ENCODE measurements around the gene LIPG.
A peak's percentile ranks its signal among the peaks of the same experiment; 100 is the strongest.

Gene LIPG

GRCh38 chr18:49560624-49561288, 1.1 kb upstream of the LIPG start:
- no peaks in the 10 kb centered on the region for H3K9me3 ChIP-seq (ENCODE audit: control insufficient read depth in 5 of 5, low read length in 5 of 5)
- peaks cover 25 to 44% (median 38%) of the 10 kb centered on the region in 5 donors for H3K27me3 ChIP-seq (ENCODE audit: control insufficient read depth in 5 of 5, insufficient read depth in 4 of 5, low read length in 5 of 5)
- H3K36me3 ChIP-seq (ENCODE audit: control insufficient read depth in 5 of 5, insufficient read depth in 5 of 5, low read length in 5 of 5): no peaks in the 10 kb centered on the region
- H3K27ac ChIP-seq (ENCODE audit: low read depth, low read length): no peak overlapping the region
- H3K4me3 ChIP-seq (ENCODE audit: low read depth in 1 of 5, low read length in 5 of 5): peak overlapping the region; percentile 31 to 60 (median 52)
- peaks cover 2 to 26% (median 24%) of the 10 kb centered on the region in 5 donors for H3K4me1 ChIP-seq (ENCODE audit: control insufficient read depth in 5 of 5, insufficient read depth in 5 of 5, low read length in 5 of 5)
- peak overlapping the region in 1 of 5 donors; percentile 37 for H3K9ac ChIP-seq (ENCODE audit: low read length in 5 of 5)

GRCh38 chr18:49562481-49563129, 748 bp downstream of the LIPG start:
- Histone ChIP-seq H3K4me1 (ENCODE audit: control insufficient read depth in 5 of 5, insufficient read depth in 5 of 5, low read length in 5 of 5) (peaks cover 2 to 27% (median 24%) of the 10 kb centered on the region in 5 donors), H3K9ac (ENCODE audit: low read length in 5 of 5) (no peak overlapping the region), H3K4me3 (ENCODE audit: low read depth in 1 of 5, low read length in 5 of 5) (peak overlapping the region in 1 of 5 donors; percentile 52), H3K36me3 (ENCODE audit: control insufficient read depth in 5 of 5, insufficient read depth in 5 of 5, low read length in 5 of 5) (no peaks in the 10 kb centered on the region), H3K27ac (ENCODE audit: low read depth, low read length) (no peak overlapping the region), H3K27me3 (ENCODE audit: control insufficient read depth in 5 of 5, insufficient read depth in 4 of 5, low read length in 5 of 5) (peaks cover 25 to 44% (median 38%) of the 10 kb centered on the region in 5 donors), H3K9me3 (ENCODE audit: control insufficient read depth in 5 of 5, low read length in 5 of 5) (no peaks in the 10 kb centered on the region)

GRCh38 chr18:49563130-49563540, 1.3 kb downstream of the LIPG start:
- Histone ChIP-seq H3K9me3 (ENCODE audit: control insufficient read depth in 5 of 5, low read length in 5 of 5) (no peaks in the 10 kb centered on the region), H3K36me3 (ENCODE audit: control insufficient read depth in 5 of 5, insufficient read depth in 5 of 5, low read length in 5 of 5) (no peaks in the 10 kb centered on the region), H3K9ac (ENCODE audit: low read length in 5 of 5) (no peak overlapping the region), H3K27ac (ENCODE audit: low read depth, low read length) (no peak overlapping the region), H3K27me3 (ENCODE audit: control insufficient read depth in 5 of 5, insufficient read depth in 4 of 5, low read length in 5 of 5) (peaks cover 25 to 44% (median 38%) of the 10 kb centered on the region in 5 donors), H3K4me3 (ENCODE audit: low read depth in 1 of 5, low read length in 5 of 5) (no peak overlapping the region), H3K4me1 (ENCODE audit: control insufficient read depth in 5 of 5, insufficient read depth in 5 of 5, low read length in 5 of 5) (peaks cover 2 to 27% (median 24%) of the 10 kb centered on the region in 5 donors)

- Histone ChIP-seq H3K27me3 (ENCODE audit: control insufficient read depth in 5 of 5, insufficient read depth in 4 of 5, low read length in 5 of 5) (peaks cover 25 to 44% (median 38%) of the 10 kb centered on the region in 5 donors), H3K9ac (ENCODE audit: low read length in 5 of 5) (no peak overlapping the region), H3K9me3 (ENCODE audit: control insufficient read depth in 5 of 5, low read length in 5 of 5) (no peaks in the 10 kb centered on the region), H3K4me1 (ENCODE audit: control insufficient read depth in 5 of 5, insufficient read depth in 5 of 5, low read length in 5 of 5) (peaks cover 2 to 27% (median 24%) of the 10 kb centered on the region in 5 donors), H3K27ac (ENCODE audit: low read depth, low read length) (no peak overlapping the region), H3K4me3 (ENCODE audit: low read depth in 1 of 5, low read length in 5 of 5) (no peak overlapping the region), H3K36me3 (ENCODE audit: control insufficient read depth in 5 of 5, insufficient read depth in 5 of 5, low read length in 5 of 5) (no peaks in the 10 kb centered on the region)
Observed at GRCh38 chr18:49563701-49564517, 2.1 kb downstream of the LIPG start.

GRCh38 chr18:49564518-49564834, 2.6 kb downstream of the LIPG start:
- no peak overlapping the region for H3K27ac ChIP-seq (ENCODE audit: low read depth, low read length)
- H3K9ac ChIP-seq (ENCODE audit: low read length in 5 of 5): no peak overlapping the region
- H3K4me1 ChIP-seq (ENCODE audit: control insufficient read depth in 5 of 5, insufficient read depth in 5 of 5, low read length in 5 of 5): peaks cover 2 to 27% (median 24%) of the 10 kb centered on the region in 5 donors
- H3K27me3 ChIP-seq (ENCODE audit: control insufficient read depth in 5 of 5, insufficient read depth in 4 of 5, low read length in 5 of 5): peaks cover 25 to 44% (median 38%) of the 10 kb centered on the region in 5 donors
- H3K36me3 ChIP-seq (ENCODE audit: control insufficient read depth in 5 of 5, insufficient read depth in 5 of 5, low read length in 5 of 5): no peaks in the 10 kb centered on the region
- no peak overlapping the region for H3K4me3 ChIP-seq (ENCODE audit: low read depth in 1 of 5, low read length in 5 of 5)
- no peaks in the 10 kb centered on the region for H3K9me3 ChIP-seq (ENCODE audit: control insufficient read depth in 5 of 5, low read length in 5 of 5)

- Histone ChIP-seq H3K4me3 (ENCODE audit: low read depth in 1 of 5, low read length in 5 of 5) (no peak overlapping the region), H3K27me3 (ENCODE audit: control insufficient read depth in 5 of 5, insufficient read depth in 4 of 5, low read length in 5 of 5) (peaks cover 23 to 41% (median 36%) of the 10 kb centered on the region in 5 donors)
Observed at GRCh38 chr18:49565101-49565500, 3.2 kb downstream of the LIPG start.

GRCh38 chr18:49565612-49566011, 3.8 kb downstream of the LIPG start:
- H3K4me1 ChIP-seq (ENCODE audit: control insufficient read depth in 5 of 5, insufficient read depth in 5 of 5, low read length in 5 of 5): peaks cover 2 to 24% (median 22%) of the 10 kb centered on the region in 5 donors
- H3K9ac ChIP-seq (ENCODE audit: low read length in 5 of 5): no peak overlapping the region
- H3K36me3 ChIP-seq (ENCODE audit: control insufficient read depth in 5 of 5, insufficient read depth in 5 of 5, low read length in 5 of 5): no peaks in the 10 kb centered on the region
- H3K4me3 ChIP-seq (ENCODE audit: low read depth in 1 of 5, low read length in 5 of 5): no peak overlapping the region
- no peak overlapping the region for H3K27ac ChIP-seq (ENCODE audit: low read depth, low read length)
- H3K9me3 ChIP-seq (ENCODE audit: control insufficient read depth in 5 of 5, low read length in 5 of 5): no peaks in the 10 kb centered on the region
- H3K27me3 ChIP-seq (ENCODE audit: control insufficient read depth in 5 of 5, insufficient read depth in 4 of 5, low read length in 5 of 5): peaks cover 20 to 36% (median 31%) of the 10 kb centered on the region in 5 donors

More at GRCh38 chr18:49565101-49565500, 3.2 kb downstream of the LIPG start:
- no peak overlapping the region for H3K27ac ChIP-seq (ENCODE audit: low read depth, low read length)
- H3K36me3 ChIP-seq (ENCODE audit: control insufficient read depth in 5 of 5, insufficient read depth in 5 of 5, low read length in 5 of 5): no peaks in the 10 kb centered on the region
- no peaks in the 10 kb centered on the region for H3K9me3 ChIP-seq (ENCODE audit: control insufficient read depth in 5 of 5, low read length in 5 of 5)
- H3K9ac ChIP-seq (ENCODE audit: low read length in 5 of 5): no peak overlapping the region
- peaks cover 2 to 27% (median 24%) of the 10 kb centered on the region in 5 donors for H3K4me1 ChIP-seq (ENCODE audit: control insufficient read depth in 5 of 5, insufficient read depth in 5 of 5, low read length in 5 of 5)

- H3K27me3 ChIP-seq (ENCODE audit: control insufficient read depth in 5 of 5, insufficient read depth in 4 of 5, low read length in 5 of 5): peaks cover 13 to 29% (median 24%) of the 10 kb centered on the region in 5 donors
- peaks cover 0 to 17% (median 15%) of the 10 kb centered on the region in 5 donors for H3K4me1 ChIP-seq (ENCODE audit: control insufficient read depth in 5 of 5, insufficient read depth in 5 of 5, low read length in 5 of 5)
- H3K9ac ChIP-seq (ENCODE audit: low read length in 5 of 5): no peak overlapping the region
- no peak overlapping the region for H3K27ac ChIP-seq (ENCODE audit: low read depth, low read length)
- no peaks in the 10 kb centered on the region for H3K36me3 ChIP-seq (ENCODE audit: control insufficient read depth in 5 of 5, insufficient read depth in 5 of 5, low read length in 5 of 5)
- H3K4me3 ChIP-seq (ENCODE audit: low read depth in 1 of 5, low read length in 5 of 5): no peak overlapping the region
- H3K9me3 ChIP-seq (ENCODE audit: control insufficient read depth in 5 of 5, low read length in 5 of 5): no peaks in the 10 kb centered on the region
Observed at GRCh38 chr18:49566217-49566770, 4.4 kb downstream of the LIPG start.

- Histone ChIP-seq H3K4me1 (ENCODE audit: control insufficient read depth in 5 of 5, insufficient read depth in 5 of 5, low read length in 5 of 5) (peaks cover 0 to 10% (median 8%) of the 10 kb centered on the region in 5 donors), H3K27me3 (ENCODE audit: control insufficient read depth in 5 of 5, insufficient read depth in 4 of 5, low read length in 5 of 5) (peaks cover 6 to 22% (median 18%) of the 10 kb centered on the region in 5 donors), H3K4me3 (ENCODE audit: low read depth in 1 of 5, low read length in 5 of 5) (no peak overlapping the region), H3K9ac (ENCODE audit: low read length in 5 of 5) (no peak overlapping the region), H3K36me3 (ENCODE audit: control insufficient read depth in 5 of 5, insufficient read depth in 5 of 5, low read length in 5 of 5) (no peaks in the 10 kb centered on the region), H3K9me3 (ENCODE audit: control insufficient read depth in 5 of 5, low read length in 5 of 5) (no peaks in the 10 kb centered on the region), H3K27ac (ENCODE audit: low read depth, low read length) (no peak overlapping the region)
Observed at GRCh38 chr18:49566985-49567384, 5.1 kb downstream of the LIPG start.

All from subcutaneous abdominal adipose tissue (tissue), 5 donors.